AG09309 (cell line): ENCODE results near the gene CNTN2.

Experiments
- DNase-seq: peaks from one replicate; pipeline ENCODE4 v3.0.0-alpha.2; 2010; ENCODE audit warnings: low read depth
- H3K4me3 ChIP-seq: 2 replicates; pipeline ENCODE4 v1.5.1; 2011; ENCODE audit warnings: mild to moderate bottlenecking, low read depth, low read length, moderate library complexity; ENCODE audit not compliant: control insufficient read depth
- CTCF ChIP-seq: IDR thresholded peaks from 2 replicates; pipeline ENCODE4 v1.5.1; 2011; ENCODE audit warnings: mild to moderate bottlenecking, low read depth, low read length, inconsistent platforms; ENCODE audit not compliant: insufficient read depth, control insufficient read depth; ENCODE audit errors: missing control alignments

The CNTN2 gene

DNA sequence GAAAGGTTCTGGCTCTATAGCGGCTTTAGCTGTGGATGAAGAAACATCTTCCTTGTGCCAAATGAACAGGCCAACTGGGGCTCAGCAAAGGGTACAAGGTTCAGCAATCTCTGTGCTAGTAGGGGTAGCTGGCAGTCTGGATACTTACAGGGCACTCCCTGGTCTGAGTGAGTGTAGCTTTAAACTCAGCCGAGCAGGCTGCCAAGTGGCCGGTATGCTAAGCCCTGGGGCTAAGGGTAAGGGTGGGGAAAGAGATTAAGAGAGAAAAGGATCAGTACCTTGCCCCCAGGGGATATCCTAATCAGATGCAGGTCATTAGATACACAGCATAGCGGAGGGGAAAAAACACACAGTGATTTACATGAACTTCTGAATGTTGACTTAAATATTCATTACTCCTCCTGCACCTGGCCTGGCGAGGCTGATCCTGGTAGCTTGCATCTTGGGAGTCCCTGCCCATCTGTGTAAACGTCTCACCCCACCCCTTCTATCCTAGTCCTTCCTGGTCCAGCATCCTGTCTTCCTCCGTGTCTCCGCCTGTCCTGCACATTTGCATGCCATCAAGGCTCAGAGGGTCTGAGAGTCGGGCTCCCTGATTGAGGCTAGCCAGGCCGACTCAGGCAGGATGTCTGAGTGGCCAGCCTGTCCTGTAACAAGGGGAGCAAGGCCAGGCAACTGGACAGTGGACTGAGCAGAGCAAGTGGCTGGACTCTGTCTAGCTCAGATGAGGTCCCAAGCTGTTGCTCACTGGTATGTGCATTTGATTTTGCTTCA lies 39.5 kb upstream of the CNTN2 start:
- no peak for TF ChIP-seq CTCF
- no peak overlapping the region for H3K4me3 ChIP-seq
- DNase-seq, result no peak

- H3K4me3 ChIP-seq, result no peak overlapping the region
- no peak for DNase-seq
- TF ChIP-seq CTCF, result no peak
Observed at GRCh38 chr1:205004351-205004750, 38.7 kb upstream of the CNTN2 start.

DNA sequence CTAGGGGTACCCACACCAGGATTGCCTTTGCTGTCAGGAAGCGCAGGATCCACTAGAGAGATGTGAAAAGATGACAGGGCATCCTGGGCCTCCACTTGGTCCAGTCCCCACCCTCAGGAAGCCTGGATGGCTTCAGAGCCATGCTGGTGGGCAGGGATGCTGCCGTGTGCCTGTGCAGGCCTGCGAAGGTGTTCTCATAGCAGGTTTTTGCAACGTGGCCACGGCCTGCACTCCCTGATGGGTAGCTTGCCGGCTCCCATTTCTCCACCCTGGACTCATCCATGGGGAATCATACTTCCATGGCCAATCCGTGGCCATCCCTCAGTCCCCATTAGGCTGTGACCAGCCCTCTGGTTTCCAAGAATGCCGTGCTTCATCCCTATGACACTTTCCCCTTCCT lies 34.1 kb upstream of the CNTN2 start:
- no peak for DNase-seq
- no peak for TF ChIP-seq CTCF
- no peak overlapping the region for H3K4me3 ChIP-seq

- no peak for DNase-seq
- no peak overlapping the region for H3K4me3 ChIP-seq
- no peak for TF ChIP-seq CTCF
Observed at GRCh38 chr1:205009670-205010069, 33.3 kb upstream of the CNTN2 start.

DNA sequence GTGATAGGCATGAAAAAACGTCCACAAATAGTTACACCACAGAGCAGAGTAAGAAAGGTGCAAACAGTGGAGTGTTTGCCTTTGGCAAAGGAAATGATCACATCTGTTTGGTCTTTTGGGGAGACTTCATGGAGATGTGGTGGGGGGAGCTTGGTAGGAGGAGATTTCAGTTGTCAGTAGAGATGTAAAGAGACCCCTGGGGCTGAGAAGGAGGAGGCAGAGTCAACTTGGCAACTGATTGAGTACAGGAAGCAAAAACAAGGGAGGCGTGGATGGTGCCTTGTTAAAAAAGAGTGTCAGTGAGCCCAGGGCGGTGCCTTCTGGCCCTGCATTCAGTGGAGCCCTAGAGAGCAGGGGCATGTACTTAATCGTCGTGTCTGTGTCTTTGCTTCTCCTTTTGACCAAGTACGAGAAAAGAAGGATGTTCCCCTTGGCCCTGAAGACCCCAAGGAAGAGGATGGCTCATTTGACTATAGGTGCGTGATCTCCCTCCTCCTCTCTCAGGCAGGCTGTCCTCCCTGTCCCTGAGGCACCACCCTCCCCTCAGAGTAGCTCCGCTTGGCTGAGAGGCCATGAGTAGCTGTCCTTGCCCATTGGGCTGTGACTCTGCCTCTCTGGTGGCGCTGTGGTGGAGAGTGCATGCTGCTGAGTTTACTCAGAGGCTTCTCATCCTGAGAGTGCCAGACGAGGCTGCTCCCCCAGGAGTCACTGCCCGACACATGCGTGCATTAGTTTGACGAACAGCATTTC lies 30.4 kb upstream of the CNTN2 start:
- no peak for TF ChIP-seq CTCF
- no peak for DNase-seq
- no peak overlapping the region for H3K4me3 ChIP-seq

- H3K4me3 ChIP-seq, result no peak overlapping the region
- DNase-seq, result no peak
- TF ChIP-seq CTCF, result no peak
Observed at GRCh38 chr1:205013683-205014367, 29.2 kb upstream of the CNTN2 start.
